GM13976 (cell line): ENCODE measurements around the gene LCE2A.
A peak's percentile ranks its signal among the peaks of the same experiment; 100 is the strongest.
"Not testable (repeated sequence)": the region's sequence is repeated elsewhere in the genome, so short reads cannot be mapped to it uniquely, and the experiment has no call there.

ENCODE experiments used
- DNase-seq: peaks from one replicate; pipeline ENCODE4 v3.0.0; 2012; ENCODE audit warnings: low spot score
- in situ Hi-C: fragments of 300-500 bp; cut with MboI; formaldehyde crosslinking; loops from one replicate; pipeline ENCODE4 v1.12.0; 2022; ENCODE audit warnings: low sequenced_read_pairs, mixed read lengths, inconsistent platforms; ENCODE audit not compliant: unreplicated experiment
- TF ChIP-seq, protein P1 (sequence below): IDR thresholded peaks from 2 replicates; pipeline ENCODE4 v1.5.1; 2012; ENCODE audit warnings: borderline replicate concordance, mild to moderate bottlenecking; ENCODE audit not compliant: insufficient read depth; ENCODE audit errors: extremely low read depth, missing control alignments, control extremely low read depth

Gene LCE2A, protein sequence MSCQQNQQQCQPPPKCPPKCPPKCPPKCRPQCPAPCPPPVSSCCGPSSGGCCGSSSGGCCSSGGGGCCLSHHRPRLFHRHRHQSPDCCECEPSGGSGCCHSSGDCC

DNA sequence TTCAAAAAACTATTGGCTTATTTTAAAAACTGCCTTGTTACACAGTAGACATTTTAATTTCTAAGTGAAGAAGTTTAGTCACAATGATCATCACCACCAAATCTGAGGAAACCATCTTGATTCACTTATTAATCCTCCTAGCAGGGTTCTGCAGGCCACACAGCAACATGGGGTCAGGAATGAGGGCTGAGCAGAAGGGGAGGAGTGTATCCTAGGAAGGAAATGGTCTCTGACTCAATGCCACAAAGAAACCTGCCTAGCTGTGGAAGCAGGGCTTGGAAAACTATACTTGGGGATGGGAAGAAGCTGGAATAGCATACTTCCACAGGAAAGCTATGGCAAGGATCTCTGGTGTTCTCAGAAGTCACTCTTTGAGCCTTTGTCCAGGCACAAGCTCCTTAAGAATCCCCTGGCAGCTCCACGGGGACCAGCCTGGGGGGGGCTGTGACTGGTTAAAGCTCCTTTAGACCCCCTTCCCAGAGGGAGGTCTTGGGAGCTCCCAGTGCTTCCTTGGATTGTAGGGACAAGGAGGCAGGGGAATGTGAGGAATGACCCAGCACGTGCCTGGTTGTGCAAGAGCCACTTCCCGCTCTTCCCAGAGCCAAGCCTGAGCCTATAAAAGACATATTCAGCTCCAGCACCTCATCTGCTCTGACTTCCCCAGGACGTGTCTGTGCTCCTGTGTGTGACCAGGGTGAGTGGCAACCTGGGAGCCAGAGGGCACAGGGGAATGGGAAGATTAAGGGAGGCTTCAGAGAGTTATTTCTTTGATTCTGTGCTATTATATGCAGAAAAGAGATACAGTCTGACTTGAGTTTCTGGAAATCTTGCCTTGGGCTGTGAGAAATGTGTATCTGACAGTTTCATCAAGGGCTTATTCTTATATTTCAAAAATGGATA lies at the start of gene LCE2A:
Gene LCE2A, plus strand, starts transcription at position 645 of the 900 bp plus-strand sequence. CDS start 557 bp downstream, outside the sequence.
- no peak for DNase-seq
- in situ Hi-C loops: no loop called here
- TF ChIP-seq, protein P1, sequence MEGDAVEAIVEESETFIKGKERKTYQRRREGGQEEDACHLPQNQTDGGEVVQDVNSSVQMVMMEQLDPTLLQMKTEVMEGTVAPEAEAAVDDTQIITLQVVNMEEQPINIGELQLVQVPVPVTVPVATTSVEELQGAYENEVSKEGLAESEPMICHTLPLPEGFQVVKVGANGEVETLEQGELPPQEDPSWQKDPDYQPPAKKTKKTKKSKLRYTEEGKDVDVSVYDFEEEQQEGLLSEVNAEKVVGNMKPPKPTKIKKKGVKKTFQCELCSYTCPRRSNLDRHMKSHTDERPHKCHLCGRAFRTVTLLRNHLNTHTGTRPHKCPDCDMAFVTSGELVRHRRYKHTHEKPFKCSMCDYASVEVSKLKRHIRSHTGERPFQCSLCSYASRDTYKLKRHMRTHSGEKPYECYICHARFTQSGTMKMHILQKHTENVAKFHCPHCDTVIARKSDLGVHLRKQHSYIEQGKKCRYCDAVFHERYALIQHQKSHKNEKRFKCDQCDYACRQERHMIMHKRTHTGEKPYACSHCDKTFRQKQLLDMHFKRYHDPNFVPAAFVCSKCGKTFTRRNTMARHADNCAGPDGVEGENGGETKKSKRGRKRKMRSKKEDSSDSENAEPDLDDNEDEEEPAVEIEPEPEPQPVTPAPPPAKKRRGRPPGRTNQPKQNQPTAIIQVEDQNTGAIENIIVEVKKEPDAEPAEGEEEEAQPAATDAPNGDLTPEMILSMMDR: no peak

DNA sequence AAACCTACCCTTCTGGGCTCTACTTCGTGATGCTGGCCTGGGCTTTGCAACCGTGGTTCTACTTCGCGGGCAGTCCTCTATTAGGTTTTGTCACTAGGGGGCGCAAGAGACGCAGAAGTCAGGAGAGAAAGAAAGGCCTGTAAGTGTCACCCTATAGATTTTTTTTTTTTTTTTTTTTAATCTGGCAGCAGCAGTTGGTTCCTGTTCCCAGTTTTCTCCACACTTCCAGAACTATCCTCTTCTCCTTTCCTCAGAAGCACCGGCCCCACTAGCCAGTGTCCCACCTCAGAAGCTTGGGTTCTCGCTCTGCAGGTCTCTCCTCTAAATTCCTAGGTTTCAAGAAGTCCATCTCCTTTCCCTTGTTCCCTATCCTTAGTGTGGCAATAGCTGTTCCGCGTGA lies 44.0 kb upstream of the LCE2A start:
- DNase-seq: peak; percentile 65
- in situ Hi-C loops: loop anchor here (25.0 kb wide), 1 partner anchor 283 kb away; the partner anchor contains the start of gene SPRR5
- TF ChIP-seq, protein P1: peak; percentile 73

DNA sequence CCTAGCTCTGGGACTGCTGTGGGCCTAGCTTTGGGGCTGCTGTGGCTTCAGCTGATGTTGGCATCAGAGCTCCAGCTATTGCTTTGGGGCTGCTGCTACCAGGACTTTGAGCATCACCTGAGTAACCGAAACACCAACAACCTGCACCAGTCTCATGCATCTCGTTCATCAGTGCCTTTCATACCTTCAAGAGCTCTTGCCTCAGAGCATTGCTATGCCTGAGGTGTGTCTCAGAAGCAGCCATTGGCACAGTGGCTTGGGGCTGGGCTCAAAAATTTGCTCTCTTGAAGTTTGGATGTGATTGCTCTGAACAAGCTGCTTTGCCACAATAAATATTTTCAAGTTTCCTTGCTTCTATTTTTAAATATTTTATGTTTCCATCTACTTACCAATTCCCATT lies 41.7 kb upstream of the LCE2A start:
- TF ChIP-seq, protein P1: no peak
- DNase-seq: no peak
- in situ Hi-C loops: loop anchor here (25.0 kb wide), 1 partner anchor 281 kb away; the partner anchor contains the start of gene SPRR5

DNA sequence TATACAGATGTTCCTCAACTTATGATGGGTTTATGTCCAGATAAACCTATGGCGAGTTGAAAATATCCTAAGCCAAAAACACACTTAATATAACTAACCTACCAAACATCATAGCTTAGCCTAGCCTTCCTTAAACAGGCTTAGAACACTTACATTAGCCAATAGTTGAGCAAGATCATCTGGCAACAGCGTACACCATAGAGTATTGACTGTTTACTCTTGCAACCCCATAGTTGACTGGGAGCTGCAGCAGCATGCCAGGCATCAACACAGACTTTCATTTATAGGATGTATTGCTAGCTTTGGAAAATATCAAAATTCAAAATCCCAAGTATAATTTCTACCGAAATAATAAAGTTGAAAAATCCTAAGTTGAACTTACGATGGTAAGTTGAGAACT lies 40.5 kb upstream of the LCE2A start:
- TF ChIP-seq, protein P1: no peak
- DNase-seq: no peak
- in situ Hi-C loops: loop anchor here (25.0 kb wide), 1 partner anchor 280 kb away; the partner anchor contains the start of gene SPRR5

DNA sequence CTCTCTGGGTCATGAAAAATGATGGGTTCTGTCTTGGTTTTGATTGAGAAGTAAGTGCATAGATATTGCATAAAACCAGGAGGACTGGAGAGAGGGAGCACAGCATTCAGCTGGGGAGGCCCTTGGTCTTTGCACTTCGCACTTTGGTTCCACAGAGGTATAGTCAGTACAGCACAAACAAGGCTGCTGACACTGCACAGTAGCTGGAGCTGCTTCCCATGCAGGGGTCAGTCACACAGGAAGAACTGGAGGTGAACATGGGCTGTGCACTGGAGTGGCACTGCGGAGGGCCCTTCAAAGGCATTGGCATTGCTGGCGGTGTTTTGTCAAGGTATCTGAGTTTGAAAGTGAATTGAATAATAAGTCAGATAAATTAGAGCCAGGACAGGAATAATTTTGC lies 39.5 kb upstream of the LCE2A start:
- in situ Hi-C loops: loop anchor here (25.0 kb wide), 1 partner anchor 279 kb away; the partner anchor contains the start of gene SPRR5
- DNase-seq: no peak
- TF ChIP-seq, protein P1: no peak

DNA sequence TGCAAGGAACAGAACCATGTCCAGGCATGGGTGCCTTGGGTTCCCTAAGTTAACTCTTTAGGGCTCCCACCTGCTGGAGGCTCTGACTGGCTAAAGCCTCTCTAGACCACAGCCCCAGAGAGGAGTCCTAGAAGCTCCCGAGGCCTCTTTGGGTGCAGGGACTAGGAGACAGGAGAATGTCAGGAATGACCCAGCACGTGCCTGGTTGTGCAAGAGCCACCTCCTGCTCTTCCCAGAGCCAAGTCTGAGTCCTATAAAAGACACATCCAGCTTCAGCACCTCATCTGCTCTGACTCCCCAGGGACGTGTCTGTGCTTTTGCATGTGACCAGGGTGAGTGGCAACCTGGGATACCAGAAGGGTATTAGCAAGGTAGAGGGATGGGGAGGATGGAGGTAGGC lies 35.0 kb upstream of the LCE2A start, which contains the start of gene LCE2D:
Gene LCE2D, plus strand, starts transcription at position 283 of the 400 bp plus-strand sequence. CDS start 726 bp downstream, outside the sequence.
- no peak for DNase-seq
- in situ Hi-C loops: loop anchor here (25.0 kb wide), 1 partner anchor 274 kb away; the partner anchor contains the start of gene SPRR5
- TF ChIP-seq, protein P1: no peak

DNA sequence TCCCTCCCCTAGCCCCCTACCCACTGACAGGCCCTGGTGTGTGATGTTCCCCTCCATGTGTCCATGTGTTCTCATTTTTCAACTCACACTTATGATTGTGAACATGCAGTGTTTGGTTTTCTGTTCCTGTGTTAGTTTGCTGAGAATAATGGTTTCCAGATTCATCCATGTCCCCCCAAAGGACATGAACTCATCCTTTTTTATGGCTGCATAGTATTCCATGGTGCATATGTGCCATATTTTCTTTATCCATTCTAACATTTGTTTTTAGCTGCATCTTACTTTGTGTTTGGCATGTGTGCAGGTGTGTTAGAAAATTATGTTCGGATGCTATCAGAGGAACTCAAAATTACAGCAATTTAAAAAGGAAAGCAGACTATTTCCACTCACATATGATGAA lies 32.0 kb upstream of the LCE2A start:
- DNase-seq: not testable (repeated sequence)
- in situ Hi-C loops: loop anchor here (25.0 kb wide), 1 partner anchor 271 kb away; the partner anchor contains the start of gene SPRR5
